NT2/D1 (cell line): ENCODE measurements around the gene OLFML2A.

Experiments
- YY1 ChIP-seq: IDR thresholded peaks from 2 replicates; pipeline ENCODE4 v1.6.1; 2011; ENCODE audit not compliant: insufficient read length, insufficient read depth
- ZNF274 ChIP-seq: IDR thresholded peaks from 2 replicates; pipeline ENCODE4 v1.6.1; 2011; ENCODE audit warnings: mild to moderate bottlenecking, low read depth, low read length

DNA sequence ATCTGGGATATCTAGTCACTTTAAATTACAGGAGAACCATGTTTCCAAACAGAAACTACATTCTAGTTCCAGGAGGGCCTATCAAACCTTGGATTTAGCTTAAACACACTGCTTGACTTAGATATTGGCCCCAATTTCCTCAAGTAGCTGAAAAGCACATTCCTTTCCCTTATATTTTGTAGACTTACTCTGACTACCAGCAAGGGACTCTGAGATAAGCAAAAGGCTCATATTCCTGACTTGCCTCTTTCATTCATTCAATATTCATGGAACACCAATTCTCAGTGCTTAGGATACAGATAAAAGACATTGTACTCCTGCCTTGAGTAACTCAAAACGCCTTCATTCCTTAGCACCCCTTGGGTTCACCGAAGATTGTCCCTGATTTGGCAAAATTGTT lies 17.6 kb upstream of the OLFML2A start:
- TF ChIP-seq YY1 (no peak), ZNF274 (no peak)
